ENCODE results near the gene SCLT1.

GRCh38 chr4:129138810-129139496 is 45.6 kb upstream of the SCLT1 start:
- TF ChIP-seq CTCF (IDR thresholded peaks at IDR 0.05; ENCODE audit: low read depth, low read length) (no peak), EZH2phosphoT487 (IDR thresholded peaks at IDR 0.05; ENCODE audit: low read depth) (no peak)

All from OCI-LY3 (cell line).